ENCODE measurements around the gene ASCC3.

The ASCC3 gene

GRCh38 chr6:100730001-100730980, 150.8 kb downstream of the ASCC3 start:
- no peak for DNase-seq (ENCODE audit: low spot score)

GRCh38 chr6:100726666-100727065, 154.5 kb downstream of the ASCC3 start:
- no peak for DNase-seq (ENCODE audit: low spot score)

DNA sequence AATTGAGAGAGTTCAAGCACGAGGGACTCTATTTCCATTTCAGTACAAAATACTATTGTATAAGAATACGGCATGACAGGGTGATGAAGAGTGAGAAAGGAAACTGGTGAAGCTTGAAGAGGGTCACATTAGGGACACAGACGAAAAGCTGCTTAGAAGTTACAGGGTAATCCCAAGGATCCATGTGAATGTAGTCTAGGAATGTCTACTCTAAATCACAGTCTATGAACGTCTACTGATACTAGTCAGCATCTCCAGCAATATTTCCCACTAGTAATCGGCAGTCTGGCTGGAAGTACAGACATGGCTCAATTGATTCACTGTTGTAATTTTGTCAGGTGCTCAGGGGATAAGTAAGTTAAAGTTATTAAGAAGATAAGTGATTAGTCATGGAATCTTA, 156.4 kb downstream of the ASCC3 start:
- DNase-seq (ENCODE audit: low spot score) = no peak

DNA sequence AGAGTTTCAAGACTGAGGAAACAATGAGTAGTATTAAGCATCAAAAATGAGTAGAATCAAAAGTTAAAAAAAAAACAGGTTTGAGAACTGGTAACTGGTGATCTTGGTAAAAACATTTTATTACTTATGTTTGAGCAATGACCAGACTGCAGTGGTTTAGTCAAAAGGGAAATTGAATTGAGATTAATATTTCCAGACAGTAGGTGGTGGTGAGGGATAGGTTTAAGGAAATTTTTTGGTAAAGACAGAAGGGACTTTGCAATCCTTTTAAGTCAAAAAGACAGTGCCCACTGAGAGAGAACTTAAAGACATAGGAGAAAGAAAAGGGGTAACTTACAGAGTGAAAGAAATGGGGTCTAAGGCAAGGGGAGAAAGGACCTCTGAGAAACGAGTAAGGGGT, 156.9 kb downstream of the ASCC3 start:
- DNase-seq (ENCODE audit: low spot score) = no peak

GRCh38 chr6:100721256-100721655, 159.9 kb downstream of the ASCC3 start:
- no peak for DNase-seq (ENCODE audit: low spot score)

DNA sequence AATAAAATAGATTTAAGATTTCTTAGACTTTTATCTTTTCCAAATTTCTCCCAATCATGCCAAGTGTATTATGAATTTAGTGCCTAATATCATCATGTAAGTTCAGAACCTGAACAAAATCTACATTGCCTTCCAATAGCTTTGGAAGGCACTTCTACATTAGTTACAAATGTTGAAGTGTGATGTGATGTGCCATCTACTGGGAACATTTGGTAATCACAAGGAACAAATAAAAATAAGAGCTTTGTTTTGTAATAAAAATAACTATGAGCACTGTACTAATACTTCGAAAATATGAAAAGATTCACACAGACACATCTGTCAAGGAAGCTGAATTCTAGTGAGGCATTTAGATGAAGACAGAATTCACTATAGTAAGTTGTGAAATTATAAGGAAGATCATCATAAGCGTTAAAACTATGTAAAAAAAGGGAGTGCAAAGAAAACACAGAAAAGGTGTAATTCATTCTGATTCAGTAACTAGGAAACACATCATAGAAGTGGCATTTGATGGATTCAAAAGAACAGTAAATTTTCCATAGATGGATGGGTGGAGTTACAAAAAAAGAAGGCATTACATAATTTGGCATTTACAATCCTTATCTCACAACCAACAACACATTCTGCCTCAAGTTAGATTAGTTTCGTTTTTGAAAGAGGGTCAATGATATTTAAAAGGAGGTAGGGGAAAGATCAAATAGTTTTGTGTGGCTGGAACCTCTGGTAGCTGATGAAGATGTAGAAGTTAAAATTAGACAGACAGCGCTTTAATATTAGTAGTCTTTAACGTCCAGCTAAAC, 161.0 kb downstream of the ASCC3 start:
- peak; percentile 20 for DNase-seq (ENCODE audit: low spot score)

DNA sequence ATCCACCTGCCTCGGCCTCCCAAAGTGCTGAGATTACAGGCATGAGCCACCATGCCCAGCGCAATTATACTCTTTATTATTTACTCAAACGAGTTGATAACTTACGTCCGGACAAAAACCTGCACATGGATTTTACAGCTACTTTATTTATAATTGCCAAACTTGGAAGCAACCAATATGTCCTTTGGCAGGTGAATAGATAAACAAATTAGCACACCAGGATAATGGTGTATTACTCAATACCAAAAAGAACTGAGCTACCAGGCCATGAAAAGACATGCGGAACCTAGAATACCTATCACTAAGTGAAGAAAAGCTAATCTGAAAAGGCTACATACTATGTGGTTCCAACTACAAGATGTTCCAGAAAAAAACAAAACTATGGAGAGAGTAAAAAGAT, 168.1 kb downstream of the ASCC3 start:
- no peak for DNase-seq (ENCODE audit: low spot score)

GRCh38 chr6:100706491-100706890, 174.6 kb downstream of the ASCC3 start:
- DNase-seq (ENCODE audit: low spot score) = no peak

GRCh38 chr6:100704961-100705360, 176.2 kb downstream of the ASCC3 start:
- DNase-seq (ENCODE audit: low spot score) = no peak

DNA sequence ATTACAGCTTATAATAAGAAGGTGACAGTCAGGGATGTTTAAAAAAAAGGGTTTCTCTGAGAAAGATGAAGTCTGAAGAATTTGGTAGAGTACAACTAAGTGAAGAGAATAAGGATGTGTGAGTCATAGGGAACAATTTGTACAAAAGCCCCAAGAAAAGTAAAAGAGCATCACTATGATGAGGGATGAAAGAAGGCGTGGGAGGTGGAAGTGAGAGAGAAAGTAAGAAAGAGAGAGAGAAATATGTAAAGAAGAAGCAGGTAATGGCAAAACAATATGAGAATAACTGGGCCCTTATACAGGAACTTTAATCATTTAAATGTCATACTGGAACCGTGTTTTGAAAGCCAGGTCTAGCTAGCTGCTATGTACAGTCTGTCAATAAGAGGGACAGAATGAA, 179.4 kb downstream of the ASCC3 start:
- DNase-seq (ENCODE audit: low spot score) = no peak

DNA sequence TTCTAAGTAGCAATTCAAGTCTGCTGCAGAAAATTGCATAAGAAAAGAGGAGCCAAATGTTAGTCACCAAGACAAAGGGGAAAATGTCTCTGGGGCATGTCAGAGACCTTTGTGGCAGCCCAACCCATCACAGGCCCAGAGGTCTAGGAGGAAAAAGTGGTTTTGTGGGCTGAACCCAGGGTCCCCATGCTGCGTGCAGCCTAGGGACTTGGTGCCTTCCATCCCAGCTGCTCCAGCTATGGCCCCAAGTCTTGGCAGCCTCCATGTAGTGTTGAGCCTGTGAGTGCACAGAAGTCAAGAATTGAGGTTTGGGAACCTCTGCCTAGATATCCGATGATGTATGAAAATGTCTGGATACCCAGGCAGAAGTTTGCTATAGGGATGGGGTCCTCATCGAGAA, 181.1 kb downstream of the ASCC3 start:
- no peak for DNase-seq (ENCODE audit: low spot score)

- DNase-seq (ENCODE audit: low spot score) = no peak
Observed at GRCh38 chr6:100695445-100695844, 185.7 kb downstream of the ASCC3 start.

DNA sequence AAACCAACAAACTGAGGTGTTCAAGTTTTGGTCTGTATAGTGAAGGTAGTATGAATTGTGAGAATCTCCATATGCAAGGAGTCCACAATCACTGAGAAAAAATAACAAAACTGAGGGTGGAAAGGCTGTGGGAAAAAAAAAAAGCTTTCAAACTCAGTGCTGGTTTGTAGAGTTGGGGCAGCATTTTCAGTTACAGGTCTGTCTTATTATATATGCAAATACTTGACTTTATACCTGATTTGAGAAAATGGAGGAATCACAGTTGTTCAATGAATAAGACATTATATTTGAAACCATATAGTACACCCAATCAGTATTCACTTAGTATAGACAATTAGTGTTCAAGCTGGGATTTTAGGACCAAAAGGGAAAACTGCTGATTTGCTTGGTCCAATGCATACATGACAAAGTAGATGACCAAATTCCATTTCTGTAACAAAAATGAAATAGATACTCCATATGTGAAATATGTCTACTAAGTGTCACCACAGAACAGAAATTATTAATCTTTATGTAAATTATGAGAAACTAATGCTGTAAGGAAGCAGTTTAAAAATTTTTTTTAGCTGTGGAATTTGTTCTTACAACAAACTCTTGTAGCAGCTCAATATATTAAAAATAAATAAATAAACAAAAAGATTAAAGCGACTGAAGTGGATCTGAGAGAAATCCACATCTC, 187.7 kb downstream of the ASCC3 start:
- DNase-seq (ENCODE audit: low spot score) = no peak

GRCh38 chr6:100691972-100692371, 189.2 kb downstream of the ASCC3 start:
- DNase-seq (ENCODE audit: low spot score) = no peak

GRCh38 chr6:100686216-100686615, 194.9 kb downstream of the ASCC3 start:
- DNase-seq (ENCODE audit: low spot score) = no peak

GRCh38 chr6:100685747-100686146, 195.4 kb downstream of the ASCC3 start:
- DNase-seq (ENCODE audit: low spot score) = no peak

- DNase-seq (ENCODE audit: low spot score) = no peak
Observed at GRCh38 chr6:100680163-100680562, 201.0 kb downstream of the ASCC3 start.

DNA sequence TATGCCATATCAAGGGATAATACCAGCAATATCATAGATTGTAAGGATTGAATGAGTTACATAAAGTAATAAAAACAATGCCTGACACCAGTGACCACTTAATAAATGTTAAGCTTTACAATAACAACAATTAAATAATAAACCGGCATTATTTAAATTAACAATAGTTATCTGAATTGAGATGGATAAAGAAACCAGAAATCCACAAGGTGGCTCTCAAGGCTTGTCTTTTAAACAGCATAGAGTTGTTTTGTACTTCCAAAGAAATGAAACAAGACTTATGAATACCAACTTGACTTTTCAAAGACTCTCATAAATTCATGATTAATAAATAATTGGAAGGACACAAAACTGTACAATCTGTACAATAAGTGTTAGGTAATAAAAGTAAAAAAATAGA, 203.1 kb downstream of the ASCC3 start:
- no peak for DNase-seq (ENCODE audit: low spot score)

GRCh38 chr6:100677240-100677639, 203.9 kb downstream of the ASCC3 start:
- DNase-seq (ENCODE audit: low spot score) = no peak

GRCh38 chr6:100673641-100674040, 207.5 kb downstream of the ASCC3 start:
- DNase-seq (ENCODE audit: low spot score) = no peak

DNA sequence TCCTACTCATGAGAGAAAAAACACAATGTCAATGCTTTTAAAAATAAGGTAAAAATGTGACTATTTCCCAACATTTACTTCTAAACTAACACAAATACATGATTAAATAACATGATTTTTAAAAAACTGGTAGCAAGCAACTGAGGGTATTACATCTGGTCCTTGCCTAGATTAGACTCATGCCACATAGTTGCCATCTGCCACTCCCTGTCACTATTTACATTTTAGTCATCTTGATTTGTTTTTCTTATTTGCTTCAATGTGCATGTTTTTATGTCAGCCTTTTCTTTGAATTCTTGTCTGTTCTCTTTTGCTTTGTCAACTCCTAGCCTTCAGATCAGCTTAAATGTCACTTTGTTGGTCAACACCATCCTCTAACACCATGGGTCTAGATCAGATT, 209.4 kb downstream of the ASCC3 start:
- no peak for DNase-seq (ENCODE audit: low spot score)

- no peak for DNase-seq (ENCODE audit: low spot score)
Observed at GRCh38 chr6:100670056-100670455, 211.1 kb downstream of the ASCC3 start.

GRCh38 chr6:100665041-100665380, 216.1 kb downstream of the ASCC3 start:
- no peak for DNase-seq (ENCODE audit: low spot score)
